HG03175 (cell line): Measurements from ENCODE around the gene PCDHB4.
"Not testable (repeated sequence)": the region's sequence is repeated elsewhere in the genome, so short reads cannot be mapped to it uniquely, and the experiment has no call there.

Experiments
- ATAC-seq: cut with Tn5 transposase; IDR thresholded peaks from one replicate; pipeline ENCODE4 v1.9.1; 2021; ENCODE audit warnings: mild to moderate bottlenecking, moderate library complexity; ENCODE audit not compliant: unreplicated experiment

PCDHB4 gene

GRCh38 chr5:141149812-141150211 lies 28.2 kb downstream of the PCDHB4 start, which contains the start of gene PCDHB6:
Gene PCDHB6 (plus strand): TSS chr5:141150057. CDS start chr5:141150258, 201 bp downstream.
- ATAC-seq, result no peak

GRCh38 chr5:141150224-141150992 lies 28.8 kb downstream of the PCDHB4 start:
- ATAC-seq, result no peak

- ATAC-seq, result no peak
These were observed 29.3 kb downstream of the PCDHB4 start for GRCh38 chr5:141150993-141151325.

- ATAC-seq, result not testable (repeated sequence)
These were observed 30.0 kb downstream of the PCDHB4 start for GRCh38 chr5:141151632-141152031.

- ATAC-seq, result not testable (repeated sequence)
These were observed 30.5 kb downstream of the PCDHB4 start for GRCh38 chr5:141152096-141152495.

- ATAC-seq, result no peak
These were observed 34.1 kb downstream of the PCDHB4 start for GRCh38 chr5:141155540-141156374.

- ATAC-seq, result not testable (repeated sequence)
These were observed 35.7 kb downstream of the PCDHB4 start for GRCh38 chr5:141157356-141157755.

GRCh38 chr5:141157901-141158300 lies 36.3 kb downstream of the PCDHB4 start:
- not testable (repeated sequence) for ATAC-seq

- ATAC-seq, result no peak
These were observed 51.0 kb downstream of the PCDHB4 start, which contains the start of gene PCDHB7 for GRCh38 chr5:141172381-141173204. Gene PCDHB7 (plus strand): TSS chr5:141172644. CDS start chr5:141172836, 192 bp downstream.

GRCh38 chr5:141174291-141175104 lies 52.9 kb downstream of the PCDHB4 start:
- not testable (repeated sequence) for ATAC-seq
